ENCODE measurements around the gene LMNTD1.

Gene LMNTD1

DNA sequence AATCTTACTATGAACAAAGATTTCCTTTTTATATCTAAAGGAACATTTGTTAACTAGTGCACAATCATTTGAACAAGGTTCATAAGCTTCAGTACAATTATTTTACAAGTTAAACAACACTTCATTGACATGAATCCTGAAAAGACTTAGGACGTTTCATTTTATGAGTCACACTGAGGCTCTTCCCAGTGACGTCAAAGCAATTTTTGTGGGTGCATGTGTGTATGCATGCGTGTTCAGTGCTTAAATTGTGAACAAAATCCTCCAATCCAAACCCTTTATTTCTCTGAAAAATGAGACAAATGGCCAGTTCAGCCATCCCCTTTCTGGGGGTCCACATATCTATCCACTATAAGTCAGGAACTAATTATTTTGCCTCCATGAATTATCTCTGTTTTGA lies 2.9 kb downstream of the LMNTD1 start:
- no peak for FAIRE-seq

DNA sequence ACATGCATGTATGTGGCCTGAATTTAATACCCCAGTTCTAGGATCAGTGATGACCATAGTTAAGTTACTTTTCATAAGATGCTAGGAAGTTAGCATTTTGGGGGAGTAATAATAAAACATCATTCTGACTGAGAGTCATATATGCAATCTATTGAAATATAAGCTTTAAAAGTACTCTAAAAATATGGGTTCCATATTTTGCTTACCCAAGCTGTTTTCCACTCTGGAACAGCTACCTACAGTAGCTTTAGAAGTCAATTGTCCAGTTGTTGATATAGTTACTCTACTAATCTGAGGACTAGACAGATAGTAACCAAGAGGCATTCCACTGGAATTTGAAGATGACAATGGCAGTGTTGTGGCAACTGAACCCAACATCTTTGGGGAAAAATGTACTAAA lies 4.0 kb downstream of the LMNTD1 start:
- FAIRE-seq, result no peak

DNA sequence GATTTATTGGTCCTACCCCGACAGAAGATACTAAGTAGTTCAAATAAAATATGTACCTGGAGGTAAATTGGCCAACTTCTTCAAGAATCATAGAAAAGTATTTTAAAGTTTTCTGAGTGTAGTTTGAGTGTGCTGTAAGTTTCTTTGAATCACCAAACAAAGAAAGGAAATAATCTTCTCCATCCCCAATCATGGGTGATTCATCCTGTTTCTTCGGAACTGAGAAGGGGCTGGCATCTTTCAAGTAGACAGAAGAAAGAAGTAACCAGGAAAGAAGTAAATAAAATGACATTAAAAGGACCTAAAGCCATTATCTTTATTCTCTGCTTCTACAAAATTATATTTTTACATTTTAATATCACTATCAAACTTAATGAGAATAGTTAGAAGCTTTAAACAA lies 6.8 kb downstream of the LMNTD1 start:
- no peak for FAIRE-seq

DNA sequence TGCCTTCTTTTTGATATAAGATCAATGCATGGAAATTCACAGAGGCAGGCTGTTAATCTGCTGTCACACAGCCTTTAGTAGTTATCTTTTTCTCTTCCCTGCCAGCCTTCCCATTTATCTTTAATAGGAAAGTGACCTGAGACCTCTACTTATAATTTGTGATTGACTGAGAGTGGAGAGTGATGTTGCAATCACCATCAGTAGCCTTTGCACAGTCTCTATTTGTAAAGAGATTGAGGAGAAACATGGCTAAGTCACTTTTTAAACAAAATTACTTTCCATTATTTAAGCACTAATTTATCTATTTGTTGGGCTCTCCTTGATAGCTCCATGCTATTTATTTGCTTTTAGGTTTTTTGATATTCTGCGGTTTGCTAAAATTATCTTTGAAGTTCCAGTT lies 19.9 kb downstream of the LMNTD1 start:
- FAIRE-seq, result no peak

DNA sequence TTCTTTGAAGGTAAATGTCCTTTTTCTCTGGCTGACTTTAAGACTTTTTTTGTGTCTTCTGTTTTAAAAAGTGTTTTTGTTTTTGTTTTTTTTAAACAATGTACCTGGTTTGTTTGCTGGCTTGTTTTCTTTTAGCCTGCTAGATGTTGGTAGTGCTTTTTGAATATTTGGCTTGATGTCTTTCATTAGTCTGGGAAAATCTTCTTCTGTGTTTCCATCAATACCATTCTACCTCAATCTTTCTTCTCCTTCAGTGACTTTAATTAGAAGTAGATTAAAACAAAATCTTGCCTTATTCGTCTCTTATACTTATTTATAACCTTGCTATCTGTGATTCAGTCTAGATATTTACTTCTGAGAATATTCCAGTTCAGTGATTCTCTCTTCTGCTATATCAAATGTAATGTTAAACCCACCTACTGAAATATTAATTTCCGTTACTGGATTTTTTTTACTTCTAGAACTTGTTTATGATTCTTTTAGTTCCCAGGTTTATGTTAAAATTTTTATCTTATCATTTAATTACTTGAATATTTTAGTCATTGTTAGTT lies 21.5 kb downstream of the LMNTD1 start:
- no peak for FAIRE-seq

DNA sequence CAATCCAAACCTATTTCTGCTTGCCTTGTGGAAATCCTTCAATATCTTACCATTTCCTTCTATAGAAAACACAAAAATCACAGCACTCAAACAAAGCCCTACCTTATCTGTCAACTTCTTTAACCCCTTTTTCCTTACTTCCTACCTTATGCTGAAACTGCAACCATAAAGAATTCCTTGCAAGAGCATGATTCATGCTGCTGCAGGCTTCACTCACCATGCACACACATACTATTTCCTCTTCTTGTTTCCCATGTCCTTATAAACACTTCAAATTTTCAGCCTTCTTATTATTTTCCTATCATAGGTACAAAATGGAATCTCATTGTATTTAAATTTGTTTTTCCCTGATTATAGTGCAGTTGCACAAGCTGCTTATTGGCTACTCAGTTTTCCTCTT lies 23.3 kb downstream of the LMNTD1 start:
- no peak for FAIRE-seq

DNA sequence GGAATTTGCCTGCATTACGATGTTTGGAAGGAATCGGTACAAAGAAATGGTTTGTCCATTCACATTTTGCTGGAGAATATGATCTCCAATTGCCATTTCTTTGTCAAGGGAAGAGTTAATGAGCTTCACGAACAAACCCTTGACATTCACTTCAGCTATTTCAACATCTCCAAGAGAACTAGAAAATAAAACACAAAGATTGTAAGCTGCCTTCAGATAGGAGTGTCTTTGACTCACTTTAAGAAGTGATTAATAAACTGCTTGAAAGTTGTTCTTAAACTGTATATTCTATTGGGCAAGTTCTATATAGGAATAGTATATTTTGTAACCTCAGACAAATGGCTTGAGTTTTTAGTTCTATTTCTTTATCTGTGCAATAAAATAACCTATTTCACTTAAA lies 26.3 kb downstream of the LMNTD1 start:
- FAIRE-seq, result no peak

DNA sequence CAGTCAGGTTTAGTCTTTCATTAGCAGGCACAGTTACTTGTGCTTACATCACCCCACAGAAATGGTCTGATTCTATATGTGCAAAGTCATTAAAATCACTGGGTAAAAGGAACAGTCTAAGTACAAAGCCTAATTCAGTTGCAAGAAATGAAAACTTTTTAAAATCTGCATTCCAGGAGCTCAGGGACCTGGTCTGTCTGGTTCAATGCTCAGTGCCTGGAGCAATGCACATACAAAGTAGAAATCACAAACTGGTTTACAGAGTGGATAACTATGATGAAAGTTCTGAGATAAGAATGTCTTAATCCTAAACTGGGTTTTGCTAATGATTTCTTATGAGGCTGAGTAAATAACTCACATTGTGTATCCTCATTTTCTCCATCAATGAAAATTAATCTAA lies 28.7 kb downstream of the LMNTD1 start:
- FAIRE-seq, result no peak

DNA sequence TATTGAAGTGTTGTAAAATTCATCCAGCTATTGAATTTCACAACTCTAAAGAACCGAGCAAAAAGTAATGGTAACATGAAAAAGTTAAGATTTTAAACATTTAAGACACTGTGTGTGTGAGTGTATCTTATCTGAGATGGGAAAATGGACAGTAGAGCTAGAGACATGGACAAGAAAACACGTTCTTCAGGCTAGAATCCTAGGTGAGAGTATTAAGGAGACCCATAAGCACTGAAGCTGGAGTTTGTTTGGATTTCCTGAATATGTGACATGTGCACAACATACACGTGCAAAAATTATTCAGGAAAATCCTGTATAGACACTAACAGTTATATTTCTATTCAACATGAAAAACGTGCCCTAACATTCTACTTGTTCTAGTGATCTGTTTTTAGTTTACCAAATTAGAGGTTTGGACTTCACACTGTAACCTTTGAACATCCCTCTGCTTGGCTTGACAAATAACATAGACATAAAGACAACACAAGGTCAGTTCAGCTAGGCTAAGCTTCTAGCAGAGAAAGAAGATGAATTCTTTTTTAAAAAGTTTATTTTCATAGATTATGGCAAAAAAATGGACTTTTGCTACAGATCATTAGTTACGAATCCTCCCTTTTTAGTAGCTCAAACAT lies 31.3 kb downstream of the LMNTD1 start:
- no peak for FAIRE-seq

DNA sequence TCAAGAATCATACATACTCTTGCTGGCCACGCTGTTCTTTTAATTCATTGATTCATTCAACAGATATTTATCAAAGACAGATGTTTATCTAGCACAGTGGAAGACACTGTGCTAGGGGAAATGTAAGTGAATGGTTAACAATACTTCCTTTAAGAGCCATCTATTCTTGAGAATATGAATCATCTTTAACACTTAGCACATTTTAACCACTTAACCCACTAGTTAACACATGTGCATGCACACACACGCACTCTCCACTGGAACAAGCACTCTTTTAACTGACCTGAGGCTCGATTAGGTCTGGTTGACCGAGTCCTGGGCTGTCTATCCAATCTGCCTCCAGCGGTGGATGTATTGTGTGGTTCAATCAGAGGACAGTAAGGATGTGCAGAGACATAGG lies 34.6 kb downstream of the LMNTD1 start:
- FAIRE-seq, result no peak

DNA sequence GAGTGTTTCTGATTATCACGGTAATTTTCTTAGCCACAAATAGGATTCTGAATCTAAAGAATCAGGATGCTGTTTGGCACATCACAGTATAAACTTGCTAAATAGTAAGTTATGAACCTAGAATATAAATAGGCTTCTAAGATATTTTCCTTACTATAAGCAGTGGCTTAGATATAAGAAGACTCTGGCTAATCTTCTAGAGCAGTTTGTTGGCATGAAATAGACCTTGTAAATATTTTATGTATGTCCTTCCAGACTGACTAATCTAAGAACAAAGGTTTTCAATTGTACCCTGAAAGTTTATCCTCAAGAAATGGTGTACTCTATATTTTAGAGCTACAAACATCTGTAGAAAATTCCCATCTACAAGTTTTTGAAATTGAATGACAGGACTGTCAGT lies 48.3 kb downstream of the LMNTD1 start:
- no peak for FAIRE-seq

DNA sequence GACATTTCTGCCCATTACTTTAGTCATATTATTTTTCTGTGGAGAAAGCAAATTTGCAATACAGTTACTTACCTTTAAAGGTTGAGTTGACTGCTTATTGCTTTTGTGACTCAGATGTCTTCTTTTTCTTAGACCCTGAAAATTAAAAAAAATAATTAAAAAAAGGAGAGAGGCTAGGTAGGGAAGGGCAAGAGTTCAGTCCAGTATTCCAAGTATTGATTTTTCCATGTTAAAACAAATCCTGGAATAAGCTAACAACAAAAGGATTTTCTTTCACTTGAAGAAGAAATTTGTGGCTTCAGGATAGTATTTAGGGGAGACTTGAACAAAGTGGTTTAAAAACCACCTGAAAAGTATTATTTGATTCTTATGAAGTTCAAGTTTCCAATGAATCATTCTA lies 49.4 kb downstream of the LMNTD1 start:
- FAIRE-seq, result no peak

DNA sequence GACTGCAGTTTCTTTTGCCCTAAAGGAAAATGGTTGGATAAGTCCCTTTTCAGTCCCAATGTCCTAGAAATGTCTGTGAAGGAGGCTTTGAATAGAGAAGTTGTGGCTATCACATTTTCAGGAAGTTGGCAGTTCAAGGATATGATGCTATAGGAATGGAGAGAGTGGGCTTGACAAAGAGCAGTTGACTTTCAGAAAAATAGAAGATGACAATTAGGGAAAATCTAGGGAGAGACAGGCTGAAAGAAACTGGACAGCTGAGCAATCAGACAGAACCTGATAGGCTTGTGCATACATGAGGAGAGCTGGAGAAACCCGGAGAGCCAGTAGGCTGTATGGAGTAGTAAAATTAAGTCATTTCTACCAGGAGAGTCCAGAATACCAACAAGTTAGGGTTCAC lies 50.5 kb downstream of the LMNTD1 start:
- no peak for FAIRE-seq

DNA sequence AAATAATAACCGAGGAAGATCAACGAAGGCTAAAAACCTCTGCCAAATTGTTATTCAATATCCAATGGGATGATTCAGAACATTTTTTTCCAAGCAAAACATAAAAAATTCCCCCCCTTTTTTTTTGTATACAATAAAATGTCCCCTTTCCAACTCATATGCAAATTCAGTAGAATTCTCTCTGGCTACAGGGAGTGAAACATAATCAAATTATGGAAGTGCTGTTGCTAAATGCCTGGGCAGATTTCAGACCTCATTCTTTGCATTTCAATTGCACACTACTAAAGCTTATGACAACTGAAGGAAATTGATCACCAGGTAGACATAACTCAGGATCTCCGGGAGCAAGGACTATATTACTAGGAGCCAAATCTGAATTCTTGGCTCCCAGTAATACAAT lies 51.0 kb downstream of the LMNTD1 start:
- FAIRE-seq, result no peak

DNA sequence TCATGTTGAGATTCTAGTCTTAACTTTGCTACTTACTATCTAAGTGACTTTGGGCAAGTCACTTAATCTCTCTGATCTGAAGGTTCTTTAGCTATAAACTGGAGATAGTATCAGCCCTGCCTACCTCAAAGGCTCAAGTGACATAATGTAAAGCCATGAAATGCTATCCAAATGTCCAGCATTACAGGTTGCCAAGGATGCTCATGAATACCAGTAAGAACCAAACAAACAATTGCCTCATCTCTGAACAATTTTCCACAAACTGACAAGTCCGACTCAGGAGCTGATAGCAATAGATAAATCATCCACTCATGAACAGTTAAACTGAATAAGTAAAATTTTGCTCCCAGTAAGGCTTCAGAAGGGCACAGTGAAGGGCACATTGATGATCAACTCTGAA lies 51.5 kb downstream of the LMNTD1 start:
- no peak for FAIRE-seq

DNA sequence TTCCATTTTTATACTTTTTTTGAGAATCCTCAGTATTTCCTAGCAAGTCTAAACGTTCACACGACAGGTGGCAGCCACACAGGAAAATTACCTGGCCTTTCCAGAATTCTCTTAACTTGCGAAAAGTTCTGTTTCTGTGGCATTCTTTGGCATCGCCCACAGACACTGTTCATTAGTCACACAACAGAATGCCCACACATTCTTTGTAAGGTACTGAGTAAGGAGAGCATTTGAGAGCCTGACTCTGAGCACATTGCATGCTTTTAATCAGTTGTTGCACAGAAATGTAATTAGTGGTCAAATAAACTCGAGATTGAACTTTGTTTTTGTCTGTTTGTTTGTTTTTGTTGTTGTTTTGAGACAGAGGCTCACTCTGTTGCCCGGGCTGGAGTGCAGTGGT lies 52.4 kb downstream of the LMNTD1 start:
- no peak for FAIRE-seq

DNA sequence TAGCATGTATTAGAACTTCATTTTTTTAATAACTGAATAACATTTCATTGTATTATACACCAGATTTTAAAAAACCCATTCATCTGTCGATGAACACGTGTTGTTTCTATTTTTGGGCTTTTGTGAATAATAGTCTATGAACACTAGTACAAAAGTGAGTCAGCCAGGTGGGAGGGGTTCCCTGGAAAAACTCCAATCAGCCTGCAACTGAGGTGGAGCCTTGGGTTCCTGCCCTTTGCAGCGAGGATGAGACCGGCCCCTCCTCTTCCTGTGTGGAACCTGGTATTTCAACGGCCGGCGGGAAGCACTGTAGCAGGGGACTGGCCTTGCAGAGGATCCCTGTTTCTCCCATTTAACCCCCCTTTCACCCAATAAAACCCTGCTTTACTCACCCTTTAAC lies 56.1 kb downstream of the LMNTD1 start:
- FAIRE-seq, result no peak

DNA sequence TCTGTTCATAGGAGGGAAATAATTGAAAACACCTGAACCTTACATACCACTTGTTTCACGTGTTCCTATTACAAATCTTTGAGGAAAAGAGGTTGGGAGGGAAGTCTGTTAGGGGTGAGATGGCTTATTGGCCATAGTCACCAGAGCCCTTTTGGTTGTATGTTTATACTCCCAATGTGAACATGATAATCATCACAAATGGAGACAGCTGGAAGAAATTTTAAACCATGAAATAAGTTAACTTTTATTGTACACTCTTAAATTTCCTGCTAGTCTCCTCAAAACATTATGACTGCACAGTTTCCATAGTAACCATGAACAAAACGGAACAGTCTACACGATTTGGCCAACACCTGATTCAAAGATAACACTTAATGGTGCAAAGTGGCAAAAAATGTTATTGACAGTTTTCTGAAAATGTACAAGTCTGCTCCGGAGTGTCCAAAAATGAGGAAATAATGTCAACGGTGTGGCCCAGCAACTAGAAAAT lies 56.9 kb downstream of the LMNTD1 start:
- no peak for FAIRE-seq

DNA sequence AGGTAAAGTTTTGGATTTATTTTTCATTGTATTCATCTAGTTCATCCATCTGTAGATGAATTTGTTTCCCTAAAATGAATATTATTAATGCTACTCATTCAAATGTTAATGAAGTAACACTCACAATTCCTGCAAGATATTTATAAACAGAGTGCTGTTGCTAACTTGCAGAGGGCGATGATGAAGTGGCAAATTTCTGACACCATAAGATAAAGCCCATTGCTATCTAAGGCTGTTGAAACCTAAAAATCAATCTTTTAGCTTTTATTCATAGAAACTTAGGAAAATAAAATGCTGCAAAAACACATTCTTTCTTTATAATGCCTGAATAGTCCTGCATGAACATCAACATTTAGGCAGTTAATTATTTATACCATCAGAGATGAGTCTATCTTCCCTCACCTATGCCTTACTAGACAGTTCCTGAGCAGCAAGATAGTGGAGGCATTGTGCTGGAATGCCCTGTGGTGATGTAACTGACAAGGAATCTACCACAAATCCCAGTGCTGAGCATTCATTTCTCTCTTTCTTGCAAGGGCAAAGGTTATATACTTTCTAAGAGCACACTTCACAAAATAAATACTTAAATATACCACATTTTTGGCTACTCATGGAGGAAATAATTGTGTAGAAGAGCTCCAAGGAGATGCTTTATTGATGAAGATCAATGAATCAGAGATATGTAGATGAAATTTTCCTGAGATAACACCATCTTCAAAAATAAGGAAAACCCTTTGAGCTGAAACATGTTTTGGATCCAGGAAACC lies 57.6 kb downstream of the LMNTD1 start:
- no peak for FAIRE-seq

DNA sequence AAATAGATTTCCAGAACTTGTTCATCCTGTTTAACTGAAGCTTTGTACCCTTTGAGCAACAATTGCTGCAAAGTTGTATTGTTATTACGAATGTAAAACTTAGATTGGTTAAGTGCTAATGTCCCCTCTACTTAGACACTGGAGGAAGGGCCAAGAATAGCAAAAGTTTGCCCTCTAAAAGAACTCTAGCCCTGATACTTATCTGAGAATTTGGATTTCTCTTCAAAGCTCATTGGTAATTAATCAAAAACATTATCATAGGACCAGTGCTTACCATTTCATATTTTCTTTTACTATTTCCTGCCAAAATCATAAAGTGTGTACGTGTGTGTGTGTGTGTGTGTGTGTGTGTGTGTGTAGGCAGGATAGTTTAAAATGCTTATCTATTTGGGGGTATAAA lies 58.2 kb downstream of the LMNTD1 start:
- FAIRE-seq, result no peak

DNA sequence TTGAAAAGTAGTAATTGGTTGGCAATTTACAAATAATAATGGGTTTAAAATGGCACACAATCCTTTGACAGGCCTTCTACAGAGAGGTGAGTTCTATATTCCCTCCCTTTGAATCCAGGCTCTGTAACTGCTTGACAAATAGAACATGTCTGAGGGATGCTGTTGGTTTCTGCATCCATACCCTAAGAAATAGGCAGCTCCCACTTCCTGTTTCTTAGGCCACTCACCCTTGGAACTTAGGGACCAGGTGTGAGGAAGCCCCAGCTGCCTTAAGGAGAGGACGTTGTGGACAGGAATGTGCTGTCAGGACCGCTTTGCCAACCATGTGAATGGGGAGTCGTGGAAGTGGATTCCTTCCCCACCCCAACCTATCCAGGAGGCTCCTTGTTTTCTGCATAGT lies 59.4 kb downstream of the LMNTD1 start:
- FAIRE-seq, result no peak

DNA sequence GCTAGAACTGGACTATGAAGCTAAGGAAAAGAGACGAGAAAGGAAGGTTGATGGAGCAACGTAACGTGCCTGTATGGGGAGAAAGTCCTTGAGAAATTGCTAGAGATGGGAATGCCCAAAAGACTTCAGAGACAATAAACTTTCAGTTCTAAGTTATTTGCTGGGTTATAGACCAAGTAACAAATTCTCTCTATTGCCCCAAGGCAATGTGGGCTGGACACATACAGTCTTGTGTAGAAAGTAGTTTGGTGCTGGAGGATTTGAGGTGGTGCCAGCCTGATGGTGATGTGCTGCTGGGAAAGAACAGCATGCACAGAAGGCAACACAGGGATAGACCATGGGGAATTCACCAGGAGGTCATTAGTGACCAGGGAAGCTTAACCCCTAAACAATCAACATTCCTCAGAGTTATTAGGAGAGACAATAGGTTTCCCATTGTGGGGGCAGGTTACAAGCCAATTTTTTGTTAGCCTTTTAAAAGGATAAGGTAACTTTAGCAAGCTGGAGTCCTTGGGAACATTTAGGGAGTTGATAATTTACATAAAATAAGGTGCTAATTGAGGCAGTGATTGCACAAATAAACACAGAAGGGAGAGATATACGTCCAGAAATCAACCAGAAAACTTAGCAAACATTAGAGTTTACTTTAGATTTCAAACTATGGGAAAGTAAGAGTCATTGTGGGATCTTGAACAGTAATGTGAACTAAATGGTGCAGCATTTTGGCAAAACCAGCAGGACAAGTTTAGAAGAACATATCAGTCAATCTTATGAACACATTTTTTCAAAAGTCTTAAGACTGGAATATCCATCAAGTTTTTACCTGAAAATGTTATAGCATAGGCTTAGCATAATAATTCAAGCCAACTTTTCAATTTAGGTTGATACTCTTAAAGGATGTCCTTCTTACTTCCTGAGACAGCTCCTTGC lies 61.4 kb downstream of the LMNTD1 start:
- FAIRE-seq, result no peak
